Common myeloid progenitor, CD34-positive (primary cell): ENCODE results near the gene CITED4. TPM values are rescaled to one million over a fixed set of nuclear protein-coding genes. Genes with fewer than 3 reads are reported as not detected.

Source experiments
- CTCF ChIA-PET: fragments of 350-600 bp; sonication (Branson Sonifier 250); formaldehyde crosslinking; loops from one replicate; lab custom pipeline; 2021; ENCODE audit warnings: antibody characterized with exemption; lab: Charles Lee
- POLR2A ChIA-PET: fragments of 350-600 bp; sonication (Branson Sonifier 250); formaldehyde crosslinking; loops from one replicate; lab custom pipeline; 2021; ENCODE audit warnings: antibody characterized with exemption; lab: Charles Lee
- DNase-seq, 3 donors: peaks; one replicate each; pipeline versions ENCODE4 v3.0.0 to v3.0.0-alpha.2; 2013
- H3K27ac ChIP-seq, 2 experiments: 1 replicate in 1 of 2; 2 replicates in 1 of 2; pipeline ENCODE4 v1.7.0; 2013; ENCODE audit warnings: inconsistent platforms in 2 of 2, low read length in 2 of 2, mild to moderate bottlenecking in 2 of 2, low read depth in 1 of 2, moderate library complexity in 1 of 2; ENCODE audit not compliant: severe bottlenecking in 2 of 2, insufficient read depth in 1 of 2, poor library complexity in 1 of 2
- H3K27me3 ChIP-seq, 5 experiments: replicated peaks in 2 of 5; 1 replicate in 3 of 5; 2 replicates in 2 of 5; pipeline versions ENCODE4 v1.6.1 to v1.7.0; 2013; ENCODE audit warnings: low read length in 4 of 5, mild to moderate bottlenecking in 2 of 5, moderate library complexity in 2 of 5, inconsistent platforms in 1 of 5; ENCODE audit not compliant: insufficient read depth in 5 of 5, control insufficient read depth in 4 of 5
- H3K36me3 ChIP-seq, 4 experiments: 1 replicate in 2 of 4; 2 replicates in 2 of 4; pipeline versions ENCODE4 v1.6.1 to v1.7.0; 2013; ENCODE audit warnings: low read length in 3 of 4, control low read depth in 1 of 4, mild to moderate bottlenecking in 1 of 4; ENCODE audit not compliant: control insufficient read depth in 4 of 4, insufficient read depth in 4 of 4
- H3K4me1 ChIP-seq, 4 experiments: 1 replicate in 3 of 4; 2 replicates in 1 of 4; pipeline versions ENCODE4 v1.6.1 to v1.7.1; 2013; ENCODE audit warnings: low read length in 3 of 4, mild to moderate bottlenecking in 3 of 4, control low read depth in 1 of 4, inconsistent platforms in 1 of 4, moderate library complexity in 1 of 4; ENCODE audit not compliant: control insufficient read depth in 4 of 4, insufficient read depth in 4 of 4; ENCODE audit errors: control extremely low read depth in 1 of 4
- H3K4me3 ChIP-seq, 7 experiments: 1 replicate in 4 of 7; 2 replicates in 3 of 7; pipeline versions ENCODE4 v1.5.1 to v1.7.0; 2013; ENCODE audit warnings: mild to moderate bottlenecking in 7 of 7, low read length in 6 of 7, moderate library complexity in 6 of 7, inconsistent platforms in 2 of 7, low read depth in 2 of 7, control low read depth in 1 of 7; ENCODE audit not compliant: insufficient read depth in 4 of 7, control insufficient read depth in 1 of 7; ENCODE audit errors: extremely low read depth in 1 of 7
- H3K9me3 ChIP-seq, 5 experiments: 1 replicate in 4 of 5; 2 replicates in 1 of 5; pipeline versions ENCODE4 v1.6.1 to v1.7.1; 2013; ENCODE audit warnings: low read length in 4 of 5, mild to moderate bottlenecking in 2 of 5, inconsistent platforms in 1 of 5, low read depth in 1 of 5, moderate library complexity in 1 of 5; ENCODE audit not compliant: control insufficient read depth in 4 of 5, insufficient read depth in 2 of 5; ENCODE audit errors: control extremely low read depth in 1 of 5
- WGBS: methylation state at CpG from one replicate; pipeline ENCODE4 v1.1.5; 2013; ENCODE audit not compliant: insufficient coverage; 5-methylcytosine and 5-hydroxymethylcytosine counted together
- polyA plus RNA-seq: library from polyadenylated mRNA; unstranded; fragments of 120-200 nt; gene quantifications from one replicate; pipeline ENCODE4 v1.2.1, GENCODE V29; 2013

CITED4 gene
- 4.1 TPM for polyA plus RNA-seq

GRCh38 chr1:40862008-40862863, at the start of gene CITED4:
CITED4 (minus strand) TSS chr1:40862363; CDS start chr1:40862127, 236 bp downstream.
- Histone ChIP-seq H3K36me3 (no peaks in the 10 kb centered on the region), H3K9me3 (no peaks in the 10 kb centered on the region), H3K27ac (peak within 1 kb of the TSS in 1 of 2 experiments; percentile 43), H3K27me3 (peaks cover 0 to 37% (median 8%) of the 10 kb centered on the region in 5 experiments), H3K4me3 (peak within 1 kb of the TSS; percentile 30 to 81 (median 67)), H3K4me1 (peaks cover 0 to 24% (median 22%) of the 10 kb centered on the region in 4 experiments)
- WGBS: 2% methylated on average over 62 of the region's 75 CpGs
- ChIA-PET POLR2A (interaction anchor here (1.1 kb wide), 1 partner anchor 15 kb away, joined by 6 read pairs; no protein-coding TSS in a partner anchor), CTCF (interaction anchor here (0.9 to 19.1 kb wide), 7 partner anchors 9 to 498 kb away, joined by 3 to 321 read pairs (median 5); no protein-coding TSS in a partner anchor)
- peak; percentile 88 to 95 (median 94) for DNase-seq

GRCh38 chr1:40911105-40911504, 48.9 kb upstream of the CITED4 start:
- no peaks in the 10 kb centered on the region for H3K27me3 ChIP-seq
- no peak overlapping the region for H3K4me3 ChIP-seq
- H3K9me3 ChIP-seq: no peaks in the 10 kb centered on the region
- no peak for DNase-seq
- no peak overlapping the region for H3K27ac ChIP-seq
- POLR2A ChIA-PET: no interaction called here
- no peaks in the 10 kb centered on the region for H3K4me1 ChIP-seq
- WGBS: 100% methylated on average over 1 of the region's 3 CpGs
- CTCF ChIA-PET: no interaction called here
- no peaks in the 10 kb centered on the region for H3K36me3 ChIP-seq

GRCh38 chr1:40909281-40909680, 47.1 kb upstream of the CITED4 start:
- 96% methylated on average over 4 of the region's 9 CpGs for WGBS
- no peaks in the 10 kb centered on the region for H3K36me3 ChIP-seq
- H3K27me3 ChIP-seq: no peaks in the 10 kb centered on the region
- ChIA-PET CTCF (interaction anchor here (0.7 to 1.6 kb wide), 4 partner anchors 26 to 127 kb away, joined by 3 to 5 read pairs (median 3); no protein-coding TSS in a partner anchor), POLR2A (no interaction called here)
- DNase-seq: no peak
- H3K27ac ChIP-seq: no peak overlapping the region
- H3K9me3 ChIP-seq: no peaks in the 10 kb centered on the region
- no peaks in the 10 kb centered on the region for H3K4me1 ChIP-seq
- no peak overlapping the region for H3K4me3 ChIP-seq

GRCh38 chr1:40908350-40908749, 46.2 kb upstream of the CITED4 start:
- POLR2A ChIA-PET: no interaction called here
- CTCF ChIA-PET: interaction anchor here (1.6 kb wide), 1 partner anchor 26 kb away, joined by 3 read pairs; no protein-coding TSS in a partner anchor
- DNase-seq: no peak

GRCh38 chr1:40907899-40908298, 45.7 kb upstream of the CITED4 start:
- POLR2A ChIA-PET: no interaction called here
- CTCF ChIA-PET: interaction anchor here (1.6 kb wide), 1 partner anchor 27 kb away, joined by 3 read pairs; no protein-coding TSS in a partner anchor
- WGBS: 100% methylated on average over 2 of the region's 4 CpGs
- no peak for DNase-seq
- Histone ChIP-seq H3K27me3 (no peaks in the 10 kb centered on the region), H3K4me3 (no peak overlapping the region), H3K4me1 (no peaks in the 10 kb centered on the region), H3K27ac (no peak overlapping the region), H3K9me3 (no peaks in the 10 kb centered on the region), H3K36me3 (no peaks in the 10 kb centered on the region)

More at GRCh38 chr1:40908350-40908749, 46.2 kb upstream of the CITED4 start:
- H3K9me3 ChIP-seq: no peaks in the 10 kb centered on the region
- 100% methylated on average over 4 of the region's 6 CpGs for WGBS
- H3K36me3 ChIP-seq: no peaks in the 10 kb centered on the region
- no peak overlapping the region for H3K27ac ChIP-seq
- no peak overlapping the region for H3K4me3 ChIP-seq
- H3K4me1 ChIP-seq: no peaks in the 10 kb centered on the region
- H3K27me3 ChIP-seq: no peaks in the 10 kb centered on the region

GRCh38 chr1:40906781-40907400, 44.7 kb upstream of the CITED4 start:
- CTCF ChIA-PET: interaction anchor here (0.9 kb wide), 1 partner anchor 17 kb away, joined by 3 read pairs; no protein-coding TSS in a partner anchor

More at GRCh38 chr1:40906781-40907400, 44.7 kb upstream of the CITED4 start:
- POLR2A ChIA-PET: no interaction called here
- H3K27me3 ChIP-seq: no peaks in the 10 kb centered on the region
- 93% methylated on average over 2 of the region's 3 CpGs for WGBS
- no peak for DNase-seq
- H3K4me3 ChIP-seq: no peak overlapping the region
- H3K36me3 ChIP-seq: no peaks in the 10 kb centered on the region
- H3K4me1 ChIP-seq: no peaks in the 10 kb centered on the region
- H3K27ac ChIP-seq: no peak overlapping the region
- no peaks in the 10 kb centered on the region for H3K9me3 ChIP-seq
